DMS79 (cell line): ENCODE measurements around the gene DAB1.

Experiments
- DNase-seq: peaks from one replicate; lab custom pipeline; 2025; lab: John Stamatoyannopoulos, UW

Gene DAB1

GRCh38 chr1:57411262-57411661 is 12.6 kb downstream of the DAB1 start:
- DNase-seq: no peak

GRCh38 chr1:57410508-57410907 is 13.4 kb downstream of the DAB1 start:
- no peak for DNase-seq

GRCh38 chr1:57407928-57408327 is 15.9 kb downstream of the DAB1 start:
- DNase-seq: no peak

GRCh38 chr1:57406428-57406970 is 17.4 kb downstream of the DAB1 start:
- no peak for DNase-seq

GRCh38 chr1:57404884-57405283 is 19.0 kb downstream of the DAB1 start:
- DNase-seq: no peak

- no peak for DNase-seq
Measured at GRCh38 chr1:57403201-57403600, 20.7 kb downstream of the DAB1 start.

- DNase-seq: no peak
Measured at GRCh38 chr1:57401671-57402070, 22.2 kb downstream of the DAB1 start.

- DNase-seq: no peak
Measured at GRCh38 chr1:57400048-57400447, 23.8 kb downstream of the DAB1 start.

- DNase-seq: no peak
Measured at GRCh38 chr1:57393058-57393584, 30.7 kb downstream of the DAB1 start.

GRCh38 chr1:57385336-57385735 is 38.5 kb downstream of the DAB1 start:
- no peak for DNase-seq

GRCh38 chr1:57384901-57385300 is 39.0 kb downstream of the DAB1 start:
- DNase-seq: no peak

GRCh38 chr1:57384284-57384683 is 39.6 kb downstream of the DAB1 start:
- no peak for DNase-seq

- DNase-seq: no peak
Measured at GRCh38 chr1:57381871-57382270, 42.0 kb downstream of the DAB1 start.

- DNase-seq: no peak
Measured at GRCh38 chr1:57381426-57381825, 42.4 kb downstream of the DAB1 start.

GRCh38 chr1:57380923-57381322 is 42.9 kb downstream of the DAB1 start:
- no peak for DNase-seq

GRCh38 chr1:57378534-57378933 is 45.3 kb downstream of the DAB1 start:
- DNase-seq: no peak

GRCh38 chr1:57377339-57378139 is 46.3 kb downstream of the DAB1 start:
- DNase-seq: no peak

GRCh38 chr1:57376041-57376440 is 47.8 kb downstream of the DAB1 start:
- no peak for DNase-seq

GRCh38 chr1:57369889-57370288 is 54.0 kb downstream of the DAB1 start:
- no peak for DNase-seq

GRCh38 chr1:57367945-57368344 is 55.9 kb downstream of the DAB1 start:
- no peak for DNase-seq

- no peak for DNase-seq
Measured at GRCh38 chr1:57363643-57364042, 60.2 kb downstream of the DAB1 start.

GRCh38 chr1:57363165-57363564 is 60.7 kb downstream of the DAB1 start:
- DNase-seq: no peak

GRCh38 chr1:57362480-57362879 is 61.4 kb downstream of the DAB1 start:
- DNase-seq: no peak

GRCh38 chr1:57361516-57361915 is 62.3 kb downstream of the DAB1 start:
- no peak for DNase-seq
